Breast epithelium (tissue), 4 donors: Measurements from ENCODE around the gene NAALADL2. TPM values are rescaled to one million over a fixed set of nuclear protein-coding genes. Genes with fewer than 3 reads are reported as not detected.

ENCODE experiments used
- DNase-seq, 2 donors: peaks; one replicate each; pipeline ENCODE4 v3.0.0-alpha.2; 2019; ENCODE audit warnings: low spot score in 2 of 2
- H3K27ac ChIP-seq, 2 donors: fragments of 200-600 bp; sonication (generic) in 1 of 2; one replicate each; pipeline ENCODE4 v1.5.1; 2016 to 2019; ENCODE audit warnings: mild to moderate bottlenecking in 1 of 2
- H3K27me3 ChIP-seq, 2 donors: fragments of 200-600 bp; sonication (generic) in 1 of 2; one replicate each; pipeline versions ENCODE4 v1.5.1 to v1.6.0; 2017 to 2019; ENCODE audit warnings: control low read depth in 1 of 2, mild to moderate bottlenecking in 1 of 2
- H3K36me3 ChIP-seq: fragments of 200-600 bp; one replicate; pipeline ENCODE4 v1.5.1; 2019
- H3K4me1 ChIP-seq, 2 donors: fragments of 200-600 bp; sonication (generic); one replicate each; pipeline ENCODE4 v1.5.1; 2016 to 2019; ENCODE audit warnings: control low read depth in 1 of 2
- H3K4me3 ChIP-seq, 3 donors: fragments of 200-600 bp; sonication (generic); 1 replicate in 2 of 3; 2 replicates in 1 of 3; pipeline ENCODE4 v1.5.1; 2016 to 2019; ENCODE audit warnings: mild to moderate bottlenecking in 3 of 3, moderate library complexity in 2 of 3
- H3K9me3 ChIP-seq, 2 donors: fragments of 200-600 bp; sonication (generic) in 1 of 2; one replicate each; pipeline ENCODE4 v1.5.1; 2016 to 2019; ENCODE audit warnings: control low read depth in 1 of 2
- CTCF ChIP-seq, 3 donors: fragments of 450-650 bp; IDR thresholded peaks; one replicate each; pipeline ENCODE4 v1.5.1; 2016 to 2017; ENCODE audit warnings: antibody characterized with exemption in 3 of 3, mild to moderate bottlenecking in 3 of 3, moderate library complexity in 3 of 3
- POLR2A ChIP-seq: fragments of 450-650 bp; IDR thresholded peaks from one replicate; pipeline ENCODE4 v1.6.1; 2016; ENCODE audit warnings: antibody characterized with exemption, mild to moderate bottlenecking, moderate library complexity
- POLR2AphosphoS5 ChIP-seq, 3 donors: sonication (generic); formaldehyde crosslinking; IDR thresholded peaks; one replicate each; pipeline ENCODE4 v1.6.1; 2017; ENCODE audit warnings: antibody characterized with exemption in 3 of 3
- intact Hi-C: fragments of 100-400 bp; cut with DNase I; formaldehyde crosslinking; loops from one replicate; pipeline ENCODE4 v1.15.1; 2023; ENCODE audit warnings: low total_unique reads
- total RNA-seq, 3 donors: library from RNA; depleted of rRNA; stranded (reverse); fragments of >200 nt; gene quantifications; one replicate each; pipeline ENCODE4 v1.1.0, GENCODE V29; 2016

NAALADL2 gene
- total RNA-seq, 3 donors from 2014 or later, result 12.0 to 69.5 (median 53.9) TPM

GRCh38 chr3:175695251-175695650 is 836.1 kb downstream of the NAALADL2 start:
- intact Hi-C loops, result no loop called here
- H3K4me1 ChIP-seq, result no peaks in the 10 kb centered on the region

GRCh38 chr3:175702956-175703355 is 843.8 kb downstream of the NAALADL2 start:
- no peak overlapping the region for H3K27ac ChIP-seq
- no peaks in the 10 kb centered on the region for H3K9me3 ChIP-seq
- no peak for DNase-seq
- intact Hi-C loops, result no loop called here
- H3K36me3 ChIP-seq, result no peaks in the 10 kb centered on the region
- TF ChIP-seq POLR2AphosphoS5 (IDR thresholded peaks at IDR 0.05), result no peak
- no peak for TF ChIP-seq POLR2A
- no peak for TF ChIP-seq CTCF (IDR thresholded peaks at IDR 0.05)
- no peaks in the 10 kb centered on the region for H3K4me1 ChIP-seq
- H3K4me3 ChIP-seq, result no peak overlapping the region
- no peaks in the 10 kb centered on the region for H3K27me3 ChIP-seq

More at GRCh38 chr3:175695251-175695650, 836.1 kb downstream of the NAALADL2 start:
- no peak for DNase-seq
- no peak overlapping the region for H3K27ac ChIP-seq
- H3K4me3 ChIP-seq, result no peak overlapping the region
- H3K9me3 ChIP-seq, result no peaks in the 10 kb centered on the region
- TF ChIP-seq POLR2A (no peak), CTCF (IDR thresholded peaks at IDR 0.05) (no peak), POLR2AphosphoS5 (IDR thresholded peaks at IDR 0.05) (no peak)
- H3K27me3 ChIP-seq, result no peaks in the 10 kb centered on the region
- H3K36me3 ChIP-seq, result no peaks in the 10 kb centered on the region

GRCh38 chr3:175704366-175705055 is 845.4 kb downstream of the NAALADL2 start:
- Histone ChIP-seq H3K27ac (no peak overlapping the region), H3K27me3 (no peaks in the 10 kb centered on the region), H3K36me3 (no peaks in the 10 kb centered on the region), H3K4me3 (no peak overlapping the region), H3K4me1 (no peaks in the 10 kb centered on the region), H3K9me3 (no peaks in the 10 kb centered on the region)
- TF ChIP-seq CTCF (IDR thresholded peaks at IDR 0.05), result no peak
- TF ChIP-seq POLR2AphosphoS5 (IDR thresholded peaks at IDR 0.05), result no peak
- TF ChIP-seq POLR2A, result no peak
- intact Hi-C loops, result no loop called here
- no peak for DNase-seq

- no peak overlapping the region for H3K4me3 ChIP-seq
- H3K4me1 ChIP-seq, result no peaks in the 10 kb centered on the region
- intact Hi-C loops, result no loop called here
- H3K27ac ChIP-seq, result no peak overlapping the region
- DNase-seq, result no peak
- TF ChIP-seq POLR2A (no peak), POLR2AphosphoS5 (IDR thresholded peaks at IDR 0.05) (no peak), CTCF (IDR thresholded peaks at IDR 0.05) (no peak)
- H3K9me3 ChIP-seq, result no peaks in the 10 kb centered on the region
- no peaks in the 10 kb centered on the region for H3K27me3 ChIP-seq
- no peaks in the 10 kb centered on the region for H3K36me3 ChIP-seq
These were observed 854.1 kb downstream of the NAALADL2 start for GRCh38 chr3:175713268-175713667.

GRCh38 chr3:175716446-175716845 is 857.3 kb downstream of the NAALADL2 start:
- no peaks in the 10 kb centered on the region for H3K9me3 ChIP-seq
- intact Hi-C loops, result no loop called here

More at GRCh38 chr3:175716446-175716845, 857.3 kb downstream of the NAALADL2 start:
- DNase-seq, result no peak
- no peaks in the 10 kb centered on the region for H3K36me3 ChIP-seq
- TF ChIP-seq CTCF (IDR thresholded peaks at IDR 0.05) (no peak), POLR2A (no peak), POLR2AphosphoS5 (IDR thresholded peaks at IDR 0.05) (no peak)
- no peaks in the 10 kb centered on the region for H3K27me3 ChIP-seq
- H3K4me3 ChIP-seq, result no peak overlapping the region
- no peaks in the 10 kb centered on the region for H3K4me1 ChIP-seq
- no peak overlapping the region for H3K27ac ChIP-seq
